Body of pancreas (tissue), 4 donors: ENCODE data around the gene TM2D3. TPM values are rescaled to one million over a fixed set of nuclear protein-coding genes. Genes with fewer than 3 reads are reported as not detected.

Experiments used
- ATAC-seq: fragments of 150-250 bp; one replicate; pipeline ENCODE4 v1.9.1; 2016
- DNase-seq, 4 donors: peaks; one replicate each; pipeline ENCODE4 v3.0.0-alpha.2; 2019
- H3K27ac ChIP-seq, 4 donors: fragments of 200-600 bp; sonication (generic); 1 replicate in 3 of 4; 2 replicates in 1 of 4; pipeline versions ENCODE4 v1.5.1 to v1.6.1; 2016 to 2019; ENCODE audit warnings: mild to moderate bottlenecking in 1 of 4, mixed read lengths in 1 of 4, moderate library complexity in 1 of 4
- H3K27me3 ChIP-seq, 2 donors: fragments of 200-600 bp; sonication (generic); one replicate each; pipeline ENCODE4 v1.6.0; 2016; ENCODE audit warnings: mild to moderate bottlenecking in 1 of 2
- H3K36me3 ChIP-seq, 2 donors: fragments of 200-600 bp; sonication (generic); replicated peaks in 1 of 2; 2 replicates each; pipeline ENCODE4 v1.5.1; 2016; ENCODE audit warnings: low read depth in 2 of 2; ENCODE audit not compliant: insufficient read depth in 1 of 2
- H3K4me1 ChIP-seq: fragments of 200-600 bp; sonication (generic); one replicate; pipeline ENCODE4 v1.6.0; 2016
- H3K4me3 ChIP-seq, 2 donors: fragments of 200-600 bp; sonication (generic); 1 replicate in 1 of 2; 2 replicates in 1 of 2; pipeline ENCODE4 v1.5.1; 2016 to 2019
- H3K9me3 ChIP-seq, 3 donors: fragments of 200-600 bp; sonication (generic); 1 replicate in 2 of 3; 2 replicates in 1 of 3; pipeline ENCODE4 v1.5.1; 2016
- POLR2A ChIP-seq, 3 donors: fragments of 450-650 bp; IDR thresholded peaks; one replicate each; pipeline ENCODE4 v1.6.1; 2016; ENCODE audit warnings: antibody characterized with exemption in 3 of 3, mild to moderate bottlenecking in 2 of 3
- WGBS, 2 donors: methylation state at CpG; one replicate each; pipeline ENCODE4 v1.1.5; 2017; 5-methylcytosine and 5-hydroxymethylcytosine counted together
- intact Hi-C: fragments of 100-400 bp; cut with DNase I; formaldehyde crosslinking; loops from one replicate; pipeline ENCODE4 v1.15.1; 2023
- total RNA-seq, 2 donors: library from RNA; depleted of rRNA; stranded (reverse); fragments of >200 nt; gene quantifications; one replicate each; pipeline ENCODE4 v1.1.0, GENCODE V29; 2016
- TF ChIP-seq, protein P1 (sequence below), 7 experiments: fragments of 450-650 bp in 4 of 7; fragments of 200-600 bp in 3 of 7; sonication (generic) in 3 of 7; IDR thresholded peaks; one replicate each; pipeline ENCODE4 v1.5.1; 2016 to 2019; ENCODE audit warnings: antibody characterized with exemption in 7 of 7

TM2D3 gene
- total RNA-seq, 2 donors from 2014 or later = 28.3 to 30.9 TPM

DNA sequence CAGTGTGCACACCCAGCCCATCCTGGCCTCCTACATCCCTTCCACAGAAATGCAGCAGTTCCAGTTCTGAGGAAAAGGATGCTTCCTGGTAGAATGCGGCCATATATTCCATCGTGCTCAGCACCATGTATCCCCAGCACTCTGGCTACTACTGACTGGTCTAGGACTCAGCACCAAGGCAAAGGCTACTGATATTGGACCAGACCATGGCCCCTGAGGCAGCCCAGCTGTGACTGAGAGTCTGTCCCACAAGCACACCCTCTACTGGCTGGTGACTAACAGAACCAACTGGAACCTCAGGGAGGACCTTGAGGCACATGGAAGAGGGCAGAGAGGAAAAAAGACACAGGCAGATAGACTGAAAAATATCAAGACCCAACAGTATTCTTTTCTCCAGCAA lies 42.1 kb upstream of the TM2D3 start:
- no peaks in the 10 kb centered on the region for H3K9me3 ChIP-seq
- H3K36me3 ChIP-seq = peaks cover 0 to 9% of the 10 kb centered on the region in 2 donors
- TF ChIP-seq, protein P1, sequence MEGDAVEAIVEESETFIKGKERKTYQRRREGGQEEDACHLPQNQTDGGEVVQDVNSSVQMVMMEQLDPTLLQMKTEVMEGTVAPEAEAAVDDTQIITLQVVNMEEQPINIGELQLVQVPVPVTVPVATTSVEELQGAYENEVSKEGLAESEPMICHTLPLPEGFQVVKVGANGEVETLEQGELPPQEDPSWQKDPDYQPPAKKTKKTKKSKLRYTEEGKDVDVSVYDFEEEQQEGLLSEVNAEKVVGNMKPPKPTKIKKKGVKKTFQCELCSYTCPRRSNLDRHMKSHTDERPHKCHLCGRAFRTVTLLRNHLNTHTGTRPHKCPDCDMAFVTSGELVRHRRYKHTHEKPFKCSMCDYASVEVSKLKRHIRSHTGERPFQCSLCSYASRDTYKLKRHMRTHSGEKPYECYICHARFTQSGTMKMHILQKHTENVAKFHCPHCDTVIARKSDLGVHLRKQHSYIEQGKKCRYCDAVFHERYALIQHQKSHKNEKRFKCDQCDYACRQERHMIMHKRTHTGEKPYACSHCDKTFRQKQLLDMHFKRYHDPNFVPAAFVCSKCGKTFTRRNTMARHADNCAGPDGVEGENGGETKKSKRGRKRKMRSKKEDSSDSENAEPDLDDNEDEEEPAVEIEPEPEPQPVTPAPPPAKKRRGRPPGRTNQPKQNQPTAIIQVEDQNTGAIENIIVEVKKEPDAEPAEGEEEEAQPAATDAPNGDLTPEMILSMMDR (IDR thresholded peaks at IDR 0.05) = no peak
- TF ChIP-seq POLR2A (IDR thresholded peaks at IDR 0.05) = no peak

DNA sequence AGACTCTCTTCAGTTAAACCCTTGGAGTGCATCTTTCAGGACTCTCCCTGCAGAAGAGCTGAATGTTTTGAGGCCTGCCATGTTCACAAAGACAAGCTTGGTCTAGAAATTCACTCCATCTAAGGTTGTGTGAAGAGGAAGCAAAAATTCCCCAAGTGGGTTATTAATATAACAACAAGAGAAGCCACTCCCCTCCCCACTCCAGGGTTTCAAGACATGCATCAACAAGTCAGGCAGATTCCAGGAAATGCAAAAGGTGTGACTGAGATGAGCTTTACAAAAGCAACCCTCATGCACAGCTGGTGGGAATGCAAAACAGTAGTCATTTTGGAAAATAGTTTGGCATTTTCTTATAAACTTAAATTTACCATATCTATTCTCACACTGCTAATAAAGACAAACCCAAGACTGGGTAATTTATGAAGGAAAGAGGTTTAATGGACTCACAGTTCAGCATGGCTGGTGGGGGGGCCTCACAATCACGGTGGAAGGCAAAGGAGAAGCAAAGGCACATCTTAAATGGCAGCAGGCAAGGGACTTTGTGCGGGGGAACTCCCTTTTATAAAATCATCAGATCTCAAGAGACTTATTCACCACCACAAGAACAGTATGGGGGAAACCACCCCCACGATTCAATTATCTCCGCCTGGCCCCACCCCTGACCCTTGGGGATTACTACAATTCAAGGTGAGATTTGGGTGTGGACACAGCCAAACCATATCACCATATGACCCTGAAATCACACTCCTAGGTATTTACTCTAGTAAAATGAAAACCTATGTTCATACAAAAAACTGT lies 40.8 kb upstream of the TM2D3 start:
- no peak for DNase-seq
- 86 to 91% methylated on average over 4 of the region's 4 CpGs for WGBS, 2 donors
- Histone ChIP-seq H3K4me1 (no peaks in the 10 kb centered on the region), H3K36me3 (peaks cover 0 to 5% of the 10 kb centered on the region in 2 donors), H3K9me3 (no peaks in the 10 kb centered on the region), H3K27ac (no peak overlapping the region), H3K4me3 (no peak overlapping the region), H3K27me3 (no peaks in the 10 kb centered on the region)
- intact Hi-C loops = no loop called here
- no peak for ATAC-seq
- TF ChIP-seq, protein P1 (IDR thresholded peaks at IDR 0.05) = no peak
- TF ChIP-seq POLR2A (IDR thresholded peaks at IDR 0.05) = no peak

More for the DNA sequence above, 42.1 kb upstream of the TM2D3 start:
- Histone ChIP-seq H3K27ac (no peak overlapping the region), H3K4me1 (no peaks in the 10 kb centered on the region), H3K27me3 (no peaks in the 10 kb centered on the region), H3K4me3 (no peak overlapping the region)
- WGBS, 2 donors = 91 to 100% methylated on average over 1 to 2 of the region's 2 CpGs
- ATAC-seq (no peak), DNase-seq (no peak)
- intact Hi-C loops = no loop called here

DNA sequence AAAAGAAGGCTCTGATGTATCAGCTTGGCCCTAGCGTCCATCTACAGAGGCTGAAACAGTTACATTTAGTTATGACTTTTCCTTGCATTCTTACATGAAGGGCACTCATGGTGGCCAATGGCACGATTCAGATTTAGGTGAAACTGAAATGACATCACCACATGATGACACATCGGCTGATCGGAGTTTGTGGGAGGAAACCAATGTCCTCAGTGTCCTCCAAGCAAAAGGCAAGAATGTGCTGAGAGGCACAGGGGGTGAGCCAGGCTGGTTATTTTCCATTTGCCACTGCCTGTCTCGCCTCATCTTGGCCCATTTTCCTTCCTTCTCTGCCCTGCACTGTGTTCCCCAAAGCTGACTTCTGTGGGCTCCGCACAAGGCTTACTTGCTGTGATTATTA lies 37.7 kb upstream of the TM2D3 start:
- H3K4me3 ChIP-seq = no peak overlapping the region
- no peaks in the 10 kb centered on the region for H3K27me3 ChIP-seq
- TF ChIP-seq, protein P1 (IDR thresholded peaks at IDR 0.05) = no peak
- TF ChIP-seq POLR2A (IDR thresholded peaks at IDR 0.05) = no peak
- ATAC-seq (no peak), DNase-seq (no peak)
- H3K27ac ChIP-seq = no peak overlapping the region
- H3K36me3 ChIP-seq = peaks cover 0 to 4% of the 10 kb centered on the region in 2 donors
- intact Hi-C loops = no loop called here
- H3K9me3 ChIP-seq = no peaks in the 10 kb centered on the region
- no peaks in the 10 kb centered on the region for H3K4me1 ChIP-seq
- 92 to 98% methylated on average over 6 of the region's 6 CpGs for WGBS, 2 donors

DNA sequence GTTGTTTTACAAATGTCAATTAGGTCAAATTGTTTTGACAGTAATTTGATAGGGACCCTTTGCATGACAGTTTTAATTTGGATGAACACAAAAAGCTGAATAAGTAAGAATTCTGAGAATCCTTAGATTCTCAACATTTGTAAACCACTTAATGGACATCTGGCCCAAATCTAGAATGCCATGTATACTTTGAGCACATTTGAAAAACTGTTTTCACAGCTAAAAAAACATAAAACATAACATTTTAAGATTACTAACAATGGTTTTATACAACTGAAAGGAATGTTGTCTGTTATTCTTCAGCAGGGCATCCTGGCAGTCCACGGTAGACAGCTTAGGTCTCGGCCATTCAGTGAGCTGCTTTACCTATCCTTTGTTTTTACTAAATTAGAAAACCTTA lies 34.5 kb upstream of the TM2D3 start:
- 93 to 97% methylated on average over 2 of the region's 2 CpGs for WGBS, 2 donors
- no peak for DNase-seq
- Histone ChIP-seq H3K4me3 (no peak overlapping the region), H3K9me3 (no peaks in the 10 kb centered on the region), H3K36me3 (peaks cover 0 to 7% of the 10 kb centered on the region in 2 donors), H3K27ac (no peak overlapping the region), H3K27me3 (no peaks in the 10 kb centered on the region), H3K4me1 (no peaks in the 10 kb centered on the region)
- intact Hi-C loops = no loop called here
- no peak for TF ChIP-seq POLR2A (IDR thresholded peaks at IDR 0.05)
- TF ChIP-seq, protein P1 (IDR thresholded peaks at IDR 0.05) = no peak
- ATAC-seq = no peak

DNA sequence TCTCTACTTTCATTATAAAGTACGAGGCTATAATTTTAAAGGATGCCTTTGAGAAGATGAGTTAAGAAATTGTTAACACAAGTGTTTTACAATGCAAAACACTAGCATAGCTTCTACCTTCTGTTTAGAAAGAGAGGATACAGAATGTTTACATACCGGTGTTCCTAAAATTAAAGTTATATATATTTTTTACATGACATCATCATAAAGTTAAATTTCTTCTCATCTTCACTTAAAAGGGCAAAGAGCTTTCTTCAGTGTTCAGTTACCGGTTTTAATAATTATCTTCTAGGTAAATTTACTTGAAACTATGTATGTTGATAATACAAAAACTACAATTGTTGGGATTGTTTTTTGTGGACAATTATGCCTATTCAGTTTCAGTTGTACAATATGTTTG lies 32.7 kb upstream of the TM2D3 start:
- Histone ChIP-seq H3K27me3 (no peaks in the 10 kb centered on the region), H3K4me1 (no peaks in the 10 kb centered on the region), H3K4me3 (no peak overlapping the region), H3K27ac (no peak overlapping the region), H3K9me3 (no peaks in the 10 kb centered on the region), H3K36me3 (peaks cover 0 to 7% of the 10 kb centered on the region in 2 donors)
- TF ChIP-seq, protein P1 (IDR thresholded peaks at IDR 0.05) = no peak
- no peak for TF ChIP-seq POLR2A (IDR thresholded peaks at IDR 0.05)
- no peak for ATAC-seq
- no peak for DNase-seq
- WGBS, 2 donors = 93 to 95% methylated on average over 3 of the region's 3 CpGs
- intact Hi-C loops = no loop called here
